Prostate gland (tissue), 2 donors: Measurements from ENCODE around the gene ZNF334. TPM values are rescaled to one million over a fixed set of nuclear protein-coding genes. Genes with fewer than 3 reads are reported as not detected.

Source experiments
- DNase-seq: peaks from one replicate; pipeline ENCODE4 v3.0.0-alpha.2; 2019; ENCODE audit warnings: low spot score
- H3K27ac ChIP-seq, 2 donors: fragments of 200-600 bp; sonication (generic); 2 replicates each; pipeline ENCODE4 v1.5.1; 2017 to 2019
- H3K27me3 ChIP-seq: fragments of 200-600 bp; sonication (generic); replicated peaks from 2 replicates; pipeline ENCODE4 v1.5.1; 2019; ENCODE audit not compliant: insufficient read depth
- H3K36me3 ChIP-seq, 2 donors: fragments of 200-600 bp; sonication (generic); 1 replicate in 1 of 2; 2 replicates in 1 of 2; pipeline versions ENCODE4 v1.5.1 to v1.8.1; 2017 to 2019
- H3K4me1 ChIP-seq: fragments of 200-600 bp; sonication (generic); replicated peaks from 2 replicates; pipeline ENCODE4 v1.5.1; 2019
- H3K4me3 ChIP-seq, 2 donors: fragments of 200-600 bp; sonication (generic); 2 replicates each; pipeline ENCODE4 v1.5.1; 2017 to 2019
- H3K9me3 ChIP-seq: fragments of 200-600 bp; sonication (generic); 2 replicates; pipeline ENCODE4 v1.5.1; 2017
- CTCF ChIP-seq, 4 experiments: fragments of 200-600 bp in 2 of 4; fragments of 450-650 bp in 2 of 4; sonication (generic) in 2 of 4; IDR thresholded peaks; 1 replicate in 3 of 4; 2 replicates in 1 of 4; pipeline ENCODE4 v1.5.1; 2016 to 2019; ENCODE audit warnings: antibody characterized with exemption in 4 of 4, mild to moderate bottlenecking in 2 of 4, moderate library complexity in 2 of 4
- POLR2A ChIP-seq: fragments of 450-650 bp; IDR thresholded peaks from one replicate; pipeline ENCODE4 v1.6.1; 2016; ENCODE audit warnings: antibody characterized with exemption, mild to moderate bottlenecking
- POLR2AphosphoS5 ChIP-seq: sonication (generic); formaldehyde crosslinking; IDR thresholded peaks from one replicate; pipeline ENCODE4 v1.6.1; 2017; ENCODE audit warnings: antibody characterized with exemption
- WGBS: methylation state at CpG from one replicate; pipeline ENCODE4 v1.1.5; 2018; 5-methylcytosine and 5-hydroxymethylcytosine counted together
- intact Hi-C: fragments of 100-400 bp; cut with DNase I; formaldehyde crosslinking; loops from one replicate; pipeline ENCODE4 v1.14.2; 2022
- total RNA-seq, 2 donors: library from RNA; depleted of rRNA; stranded (reverse); fragments of >200 nt; gene quantifications; one replicate each; pipeline ENCODE4 v1.1.0, GENCODE V29; 2016

Gene ZNF334
- total RNA-seq, 2 donors from 2014 or later: 7.8 to 23.3 TPM

GRCh38 chr20:46507760-46508407, 5.5 kb downstream of the ZNF334 start:
- 68% methylated on average over 4 of the region's 4 CpGs for WGBS
- intact Hi-C loops: no loop called here
- no peaks in the 10 kb centered on the region for H3K4me1 ChIP-seq
- H3K27ac ChIP-seq: no peak overlapping the region
- no peaks in the 10 kb centered on the region for H3K9me3 ChIP-seq
- H3K4me3 ChIP-seq: no peak overlapping the region
- no peaks in the 10 kb centered on the region for H3K27me3 ChIP-seq
- no peak for DNase-seq
- no peaks in the 10 kb centered on the region for H3K36me3 ChIP-seq
- TF ChIP-seq CTCF (IDR thresholded peaks at IDR 0.05): no peak
- TF ChIP-seq POLR2AphosphoS5: no peak
- TF ChIP-seq POLR2A: no peak

DNA sequence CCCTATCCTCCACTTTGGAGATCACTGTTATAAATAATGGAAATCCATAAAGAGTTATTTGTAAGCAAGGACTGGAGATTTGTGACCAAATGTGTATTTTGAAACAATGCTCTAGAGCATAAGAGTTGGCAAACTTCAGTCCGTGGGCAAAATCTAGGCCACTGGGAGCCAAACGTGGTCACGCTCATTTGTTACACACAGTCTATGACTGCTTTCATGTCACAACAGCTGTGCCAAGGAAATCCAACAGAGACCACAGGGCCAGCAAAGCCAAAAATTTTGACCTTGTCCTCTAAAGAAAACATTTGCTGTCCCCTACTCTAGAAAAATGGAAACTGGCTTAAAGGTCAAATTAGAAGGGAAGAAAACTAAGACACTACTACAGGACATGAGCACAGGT, 7.9 kb downstream of the ZNF334 start:
- TF ChIP-seq POLR2AphosphoS5 (no peak), POLR2A (no peak), CTCF (IDR thresholded peaks at IDR 0.05) (no peak)
- DNase-seq: no peak
- Histone ChIP-seq H3K9me3 (no peaks in the 10 kb centered on the region), H3K36me3 (no peaks in the 10 kb centered on the region), H3K27me3 (no peaks in the 10 kb centered on the region), H3K4me1 (no peaks in the 10 kb centered on the region), H3K4me3 (no peak overlapping the region), H3K27ac (no peak overlapping the region)
- intact Hi-C loops: no loop called here
- WGBS: 100% methylated on average over 3 of the region's 3 CpGs

DNA sequence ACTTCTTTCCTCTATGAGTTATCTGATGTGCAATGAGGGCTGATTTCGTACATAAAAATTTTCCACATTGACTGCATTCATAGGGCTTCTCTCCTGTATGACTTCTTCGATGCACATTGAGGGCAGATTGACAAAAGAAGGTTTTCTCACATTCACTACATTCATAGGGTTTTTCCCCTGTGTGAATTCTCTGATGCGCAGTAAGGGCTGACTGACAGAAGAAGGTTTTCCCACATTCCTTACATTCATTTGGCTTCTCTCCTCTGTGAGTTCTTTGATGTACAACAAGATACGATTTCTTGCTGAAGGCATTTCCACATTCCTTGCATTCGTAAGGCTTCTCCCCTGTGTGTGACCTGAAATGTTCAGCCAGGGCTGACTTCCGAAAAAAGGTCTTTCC, 11.4 kb downstream of the ZNF334 start:
- H3K4me1 ChIP-seq: no peaks in the 10 kb centered on the region
- no peak overlapping the region for H3K4me3 ChIP-seq
- no peaks in the 10 kb centered on the region for H3K27me3 ChIP-seq
- H3K36me3 ChIP-seq: no peaks in the 10 kb centered on the region
- H3K9me3 ChIP-seq: no peaks in the 10 kb centered on the region
- WGBS: 95% methylated on average over 6 of the region's 6 CpGs
- no peak for DNase-seq
- no peak for TF ChIP-seq CTCF (IDR thresholded peaks at IDR 0.05)
- no peak overlapping the region for H3K27ac ChIP-seq
- intact Hi-C loops: no loop called here

GRCh38 chr20:46501337-46501942, 11.9 kb downstream of the ZNF334 start:
- H3K4me1 ChIP-seq: no peaks in the 10 kb centered on the region
- no peaks in the 10 kb centered on the region for H3K27me3 ChIP-seq
- H3K9me3 ChIP-seq: no peaks in the 10 kb centered on the region
- H3K4me3 ChIP-seq: no peak overlapping the region
- DNase-seq: no peak
- no peaks in the 10 kb centered on the region for H3K36me3 ChIP-seq
- TF ChIP-seq POLR2AphosphoS5 (no peak), POLR2A (no peak), CTCF (IDR thresholded peaks at IDR 0.05) (no peak)
- intact Hi-C loops: no loop called here
- WGBS: 95% methylated on average over 5 of the region's 5 CpGs
- no peak overlapping the region for H3K27ac ChIP-seq

- Histone ChIP-seq H3K27ac (no peak overlapping the region), H3K27me3 (no peaks in the 10 kb centered on the region), H3K9me3 (no peaks in the 10 kb centered on the region), H3K36me3 (no peaks in the 10 kb centered on the region), H3K4me3 (no peak overlapping the region), H3K4me1 (no peaks in the 10 kb centered on the region)
- peak; percentile 76 for DNase-seq
- WGBS: 37% methylated on average over 4 of the region's 4 CpGs
- no peak for TF ChIP-seq POLR2A
- no peak for TF ChIP-seq CTCF (IDR thresholded peaks at IDR 0.05)
- peak; percentile 80 for TF ChIP-seq POLR2AphosphoS5
- intact Hi-C loops: no loop called here
These were observed 19.3 kb downstream of the ZNF334 start for GRCh38 chr20:46494077-46494476.
